Transverse colon (tissue), 4 donors: ENCODE measurements around the gene TOMT. TPM values are rescaled to one million over a fixed set of nuclear protein-coding genes. Genes with fewer than 3 reads are reported as not detected.

Source experiments
- DNase-seq: peaks from one replicate; pipeline ENCODE4 v3.0.0-alpha.2; 2019
- H3K27ac ChIP-seq, 4 donors: fragments of 200-600 bp; sonication (generic); 2 replicates each; pipeline ENCODE4 v1.5.1; 2016 to 2018; ENCODE audit warnings: inconsistent platforms in 4 of 4
- H3K27me3 ChIP-seq: fragments of 200-600 bp; sonication (generic); 2 replicates; pipeline ENCODE4 v1.5.1; 2017; ENCODE audit warnings: inconsistent platforms
- H3K36me3 ChIP-seq, 4 donors: fragments of 200-600 bp; sonication (generic); 2 replicates each; pipeline ENCODE4 v1.5.1; 2017 to 2019; ENCODE audit warnings: inconsistent platforms in 4 of 4
- H3K4me1 ChIP-seq, 4 donors: fragments of 200-600 bp; sonication (generic); 2 replicates each; pipeline ENCODE4 v1.5.1; 2017 to 2020; ENCODE audit warnings: inconsistent platforms in 4 of 4
- H3K4me3 ChIP-seq, 4 donors: fragments of 200-600 bp; sonication (generic); 1 replicate in 1 of 4; 2 replicates in 3 of 4; pipeline versions ENCODE4 v1.5.1 to v1.6.1; 2017 to 2019; ENCODE audit warnings: inconsistent platforms in 4 of 4
- H3K9me3 ChIP-seq, 2 donors: fragments of 200-600 bp; sonication (generic); 2 replicates each; pipeline ENCODE4 v1.5.1; 2017 to 2019; ENCODE audit warnings: inconsistent platforms in 2 of 2
- EP300 ChIP-seq: sonication (generic); formaldehyde crosslinking; IDR thresholded peaks from one replicate; pipeline ENCODE4 v1.6.1; 2017; ENCODE audit warnings: antibody characterized with exemption, low read depth
- WGBS, 2 donors: methylation state at CpG; one replicate each; pipeline ENCODE4 v1.1.5; 2018; ENCODE audit warnings: low coverage in 1 of 2; 5-methylcytosine and 5-hydroxymethylcytosine counted together
- in situ Hi-C, 4 donors: fragments of 200-750 bp; cut with MboI; loops; one replicate each; pipeline versions ENCODE4 v1.15.0 to v1.15.1; 2017; ENCODE audit warnings: low sequenced_read_pairs in 3 of 4, low pct_ligation_motif_present in 1 of 4, low pct_unique_long_range_greater_than_20kb in 1 of 4
- intact Hi-C: fragments of 100-400 bp; cut with DNase I; formaldehyde crosslinking; loops from one replicate; pipeline ENCODE4 v1.15.1; 2023; ENCODE audit warnings: low total_unique reads
- small RNA-seq, 4 donors: library from RNA; depleted of rRNA; stranded (forward); fragments of <200 nt; gene quantifications; one replicate each; pipeline ENCODE3, GENCODE V24; 2016
- total RNA-seq, 4 donors: library from RNA; depleted of rRNA; stranded (reverse); fragments of >200 nt; gene quantifications; one replicate each; pipeline ENCODE4 v1.1.0, GENCODE V29; 2016

TOMT gene
- total RNA-seq, 4 donors from 2014 or later = not detected

DNA sequence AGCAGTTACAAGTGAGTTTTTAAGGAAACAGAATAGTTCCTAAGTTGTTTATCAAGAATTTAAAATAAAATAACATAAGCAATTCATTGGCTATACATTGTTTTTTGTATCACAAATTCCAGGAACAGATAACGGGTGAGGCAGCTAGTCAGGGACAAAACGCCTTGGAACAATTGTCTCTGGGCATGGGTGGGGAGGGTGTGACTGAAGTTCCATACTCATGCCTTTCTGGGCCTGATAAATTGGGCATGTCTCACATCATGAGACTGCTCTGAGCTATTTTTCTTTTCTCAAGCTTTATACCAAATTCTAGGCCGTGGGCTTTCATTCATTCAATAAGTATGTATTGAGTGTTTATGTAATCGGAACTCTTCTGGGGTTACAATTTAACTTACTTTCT, 51.4 kb downstream of the TOMT start:
- in situ Hi-C loops (no loop called here), intact Hi-C loops (no loop called here)
- Histone ChIP-seq H3K9me3 (no peaks in the 10 kb centered on the region), H3K4me1 (no peaks in the 10 kb centered on the region), H3K27ac (no peak overlapping the region), H3K27me3 (no peaks in the 10 kb centered on the region), H3K4me3 (no peak overlapping the region), H3K36me3 (no peaks in the 10 kb centered on the region)
- no peak for DNase-seq
- no peak for TF ChIP-seq EP300
- WGBS, 2 donors = 55 to 75% methylated on average over 2 to 4 of the region's 4 CpGs

Small RNA genes lying within 50 kb of the gene (small RNA-seq; reads per million reads assigned to genes)
- gene MIR3165 = 0 to 0.14 (median 0) reads per million in 4 donors

Other genes with a start within 250 kb of the TOMT start
- gene DEFB131B, start 227.5 kb upstream of the TOMT start, total RNA-seq = not detected
- 10 to 100 TPM in 3 of 4 donors, 1 to 10 TPM in 1; 7.9 to 68.5 (median 15.6) TPM for gene XNDC1N, start 177.3 kb upstream of the TOMT start, total RNA-seq
- gene RNF121, start 176.9 kb upstream of the TOMT start, total RNA-seq = 10 to 100 TPM in 3 of 4 donors, 1 to 10 TPM in 1; 9.7 to 38.6 (median 31.4) TPM
- gene IL18BP, start 107.0 kb upstream of the TOMT start, total RNA-seq = 10 to 100 TPM in 3 of 4 donors, 1 to 10 TPM in 1; 7.4 to 29.9 (median 14.5) TPM
- gene NUMA1, start 25.4 kb upstream of the TOMT start, total RNA-seq = 100 to 1,000 TPM; 323 to 520 (median 419) TPM
- gene LRRC51, start 25.1 kb upstream of the TOMT start, total RNA-seq = 10 to 100 TPM in 1 of 4 donors, 1 to 10 TPM in 3; 5.1 to 77.4 (median 6.7) TPM
- 100 to 1,000 TPM in 2 of 4 donors, 10 to 100 TPM in 2; 59.1 to 156 (median 102) TPM for gene LAMTOR1, start 2.6 kb upstream of the TOMT start, total RNA-seq
- gene ANAPC15, start 6.8 kb downstream of the TOMT start, total RNA-seq = 10 to 100 TPM; 15.1 to 44.5 (median 27.6) TPM
- not detected for gene FOLR3, start 29.8 kb downstream of the TOMT start, total RNA-seq
- gene FOLR1, start 86.2 kb downstream of the TOMT start, total RNA-seq = not detected
- gene FOLR2, start 110.9 kb downstream of the TOMT start, total RNA-seq = 10 to 100 TPM in 1 of 4 donors, 1 to 10 TPM in 2, not detected in 1; 6.4 to 16.1 (median 8.6) TPM
- 100 to 1,000 TPM in 2 of 4 donors, 10 to 100 TPM in 2; 92.8 to 388 (median 157) TPM for gene INPPL1, start 118.8 kb downstream of the TOMT start, total RNA-seq
- 1 to 10 TPM in 1 of 4 donors, under 1 TPM in 3; 0.41 to 2.6 (median 0.70) TPM for gene PHOX2A, start 138.3 kb downstream of the TOMT start, total RNA-seq